ENCODE measurements around the gene TRAK1.
"Not testable (repeated sequence)": the region's sequence is repeated elsewhere in the genome, so short reads cannot be mapped to it uniquely, and the experiment has no call there.

The TRAK1 gene, protein sequence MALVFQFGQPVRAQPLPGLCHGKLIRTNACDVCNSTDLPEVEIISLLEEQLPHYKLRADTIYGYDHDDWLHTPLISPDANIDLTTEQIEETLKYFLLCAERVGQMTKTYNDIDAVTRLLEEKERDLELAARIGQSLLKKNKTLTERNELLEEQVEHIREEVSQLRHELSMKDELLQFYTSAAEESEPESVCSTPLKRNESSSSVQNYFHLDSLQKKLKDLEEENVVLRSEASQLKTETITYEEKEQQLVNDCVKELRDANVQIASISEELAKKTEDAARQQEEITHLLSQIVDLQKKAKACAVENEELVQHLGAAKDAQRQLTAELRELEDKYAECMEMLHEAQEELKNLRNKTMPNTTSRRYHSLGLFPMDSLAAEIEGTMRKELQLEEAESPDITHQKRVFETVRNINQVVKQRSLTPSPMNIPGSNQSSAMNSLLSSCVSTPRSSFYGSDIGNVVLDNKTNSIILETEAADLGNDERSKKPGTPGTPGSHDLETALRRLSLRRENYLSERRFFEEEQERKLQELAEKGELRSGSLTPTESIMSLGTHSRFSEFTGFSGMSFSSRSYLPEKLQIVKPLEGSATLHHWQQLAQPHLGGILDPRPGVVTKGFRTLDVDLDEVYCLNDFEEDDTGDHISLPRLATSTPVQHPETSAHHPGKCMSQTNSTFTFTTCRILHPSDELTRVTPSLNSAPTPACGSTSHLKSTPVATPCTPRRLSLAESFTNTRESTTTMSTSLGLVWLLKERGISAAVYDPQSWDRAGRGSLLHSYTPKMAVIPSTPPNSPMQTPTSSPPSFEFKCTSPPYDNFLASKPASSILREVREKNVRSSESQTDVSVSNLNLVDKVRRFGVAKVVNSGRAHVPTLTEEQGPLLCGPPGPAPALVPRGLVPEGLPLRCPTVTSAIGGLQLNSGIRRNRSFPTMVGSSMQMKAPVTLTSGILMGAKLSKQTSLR

GRCh38 chr3:42090973-42091731 is at the start of gene TRAK1:
TSS of gene TRAK1 (plus strand) at chr3:42091357. CDS start at chr3:42091470, 113 bp downstream.
- no peak for DNase-seq (ENCODE audit: low read depth in 2 of 2)

DNA sequence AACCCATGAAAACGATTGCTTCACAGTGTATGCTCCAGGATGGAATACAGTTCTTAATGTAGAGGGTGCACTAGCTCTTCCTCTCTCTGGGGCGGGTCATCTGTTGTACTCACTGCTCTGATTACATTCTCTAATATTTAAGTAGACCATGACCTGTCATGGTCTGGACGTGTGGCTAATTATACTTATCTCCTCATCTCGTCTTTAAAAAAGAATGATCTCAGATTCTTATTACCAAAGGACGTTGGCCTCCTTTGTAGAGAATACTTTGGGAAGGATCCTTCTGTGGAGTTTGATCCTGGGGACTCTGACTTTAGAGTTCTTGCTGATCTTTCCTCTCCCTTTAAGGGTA is 48.4 kb upstream of the TRAK1 start:
- no peak for DNase-seq (ENCODE audit: low read depth in 2 of 2)

DNA sequence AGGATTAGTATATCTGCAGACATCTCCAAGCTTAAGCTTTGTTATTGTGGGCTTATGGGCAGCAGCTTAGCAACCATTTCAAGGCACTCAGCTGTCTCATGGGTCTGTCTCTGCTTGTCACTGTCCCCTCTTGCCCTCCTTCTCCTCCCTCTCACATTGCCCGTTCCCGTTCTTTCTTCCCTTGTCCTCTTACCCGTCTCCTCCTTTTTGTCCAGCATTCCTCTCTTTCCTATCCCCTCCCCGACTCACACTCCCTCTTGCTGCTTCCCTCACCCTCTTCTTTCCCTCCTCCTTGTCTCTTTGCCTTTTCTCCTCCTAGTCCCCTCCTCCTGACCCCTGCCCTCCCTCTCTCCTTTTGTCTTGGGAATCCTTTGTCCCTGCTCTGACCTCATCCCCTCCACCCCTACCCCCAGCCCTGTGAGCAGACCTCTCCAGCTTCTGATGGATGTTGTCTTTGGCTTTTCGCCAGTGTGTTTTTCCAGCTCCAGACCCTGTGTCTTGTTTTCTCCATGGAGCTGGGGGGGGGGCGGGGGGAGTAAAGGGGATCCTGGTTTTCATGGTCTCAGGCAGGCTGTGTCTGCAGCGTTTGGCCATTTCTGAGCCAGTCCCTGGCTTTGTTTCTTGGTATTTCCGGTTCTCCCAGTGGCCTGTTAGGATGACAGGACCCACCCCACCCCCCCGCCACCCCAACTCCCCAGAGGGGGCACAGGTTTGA is 47.9 kb upstream of the TRAK1 start:
- DNase-seq (ENCODE audit: low read depth in 2 of 2), result no peak

DNA sequence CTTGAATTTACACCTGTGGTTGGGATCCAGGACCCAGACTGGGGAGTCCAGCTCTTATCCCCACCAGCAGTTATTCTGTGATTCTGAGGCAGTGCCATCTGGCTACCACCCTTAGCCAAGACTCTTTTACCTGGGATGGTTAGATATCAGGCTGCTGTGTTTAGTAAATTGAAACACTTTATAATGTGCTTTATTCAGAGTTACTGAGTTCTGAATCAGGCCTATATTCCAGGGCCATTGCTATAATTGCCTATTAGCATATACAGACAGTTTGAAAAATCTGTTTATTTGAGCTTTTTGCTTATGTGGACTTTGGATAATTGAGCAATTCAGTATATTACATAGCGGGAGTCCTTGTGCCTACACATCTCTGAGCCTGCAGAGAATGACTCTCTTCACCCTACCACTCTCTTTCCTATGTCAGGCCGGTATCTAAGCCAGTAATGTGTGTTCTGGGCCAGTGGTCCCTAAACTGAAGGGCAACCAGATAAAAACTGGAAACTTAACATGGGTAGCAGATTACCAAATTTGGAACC is 45.4 kb upstream of the TRAK1 start:
- DNase-seq (ENCODE audit: low read depth in 2 of 2), result no peak

GRCh38 chr3:42048526-42048925 is 42.6 kb upstream of the TRAK1 start:
- DNase-seq (ENCODE audit: low read depth in 2 of 2), result not testable (repeated sequence)

DNA sequence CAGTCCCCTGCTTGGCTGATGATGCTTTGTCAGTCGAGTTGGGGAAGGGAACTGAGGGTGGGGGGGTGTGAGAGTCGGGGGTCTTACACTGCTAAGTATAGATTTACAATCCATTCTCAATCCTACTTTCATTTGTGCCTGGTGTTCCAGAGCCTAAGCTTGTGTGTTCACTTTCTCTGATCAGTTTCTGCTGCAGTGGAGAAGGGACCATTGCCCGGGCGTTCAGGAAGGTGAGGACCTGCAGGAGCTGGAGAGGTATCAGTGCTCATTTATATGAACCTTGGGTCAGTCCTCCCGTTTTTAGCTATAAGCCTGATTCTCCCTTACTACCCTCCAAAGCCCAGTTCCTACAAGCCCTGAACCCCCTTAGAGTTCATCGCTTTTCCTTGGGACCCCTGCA is 41.0 kb upstream of the TRAK1 start:
- DNase-seq (ENCODE audit: low read depth in 2 of 2), result no peak

DNA sequence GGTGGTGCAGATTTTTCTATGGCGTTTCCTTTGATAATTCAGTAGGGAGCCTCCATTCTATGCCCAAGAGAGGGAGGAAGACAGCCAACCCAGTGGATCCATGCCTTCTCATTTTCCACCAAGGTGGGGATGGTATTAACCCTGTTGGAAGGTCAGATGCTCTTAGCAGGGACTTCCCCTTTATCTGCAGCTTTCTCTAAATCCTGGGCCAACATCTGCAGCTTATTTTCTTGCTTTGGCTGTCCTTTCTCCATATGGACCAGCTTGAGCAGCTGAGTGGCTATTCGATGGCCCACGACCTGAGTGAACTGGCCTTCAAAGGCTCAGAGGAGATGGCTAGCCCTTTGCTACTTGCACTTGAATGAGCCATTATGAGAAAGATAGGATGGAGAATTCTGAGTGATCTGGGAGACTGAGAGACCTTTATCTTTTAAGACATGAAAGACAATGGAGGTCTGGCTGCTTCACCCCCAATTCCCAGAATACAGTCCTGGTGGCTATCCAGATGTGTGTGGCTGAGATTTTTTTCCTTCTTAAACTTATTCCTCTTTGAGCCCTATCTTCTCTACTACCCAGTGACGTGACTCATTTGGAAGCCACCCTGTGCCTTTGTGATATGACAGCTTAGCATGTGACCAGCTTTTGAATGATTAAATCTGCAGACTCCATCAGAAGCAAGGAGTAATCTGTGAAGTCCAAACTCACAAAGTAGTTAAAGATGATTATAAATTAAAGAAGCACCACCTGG is 39.6 kb upstream of the TRAK1 start:
- no peak for DNase-seq (ENCODE audit: low read depth in 2 of 2)

DNA sequence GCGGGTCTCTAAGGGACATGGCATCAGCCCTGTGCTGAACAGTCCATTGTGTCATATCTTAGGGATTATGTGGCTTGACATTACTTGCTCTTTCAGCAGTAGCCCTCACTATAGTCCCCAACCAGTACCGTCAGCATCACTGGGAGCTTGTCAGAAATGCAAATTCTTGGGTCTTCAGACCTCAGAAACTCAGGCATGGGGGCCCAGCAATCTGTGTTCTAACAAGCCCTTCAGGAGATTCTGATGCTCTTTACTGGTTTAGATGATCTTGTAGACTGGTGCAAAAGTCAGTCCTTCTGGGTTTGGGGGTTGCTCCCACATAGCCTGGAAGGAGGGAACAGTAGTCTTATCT is 39.0 kb upstream of the TRAK1 start:
- no peak for DNase-seq (ENCODE audit: low read depth in 2 of 2)

- no peak for DNase-seq (ENCODE audit: low read depth in 2 of 2)
Measured at GRCh38 chr3:42052484-42053351, 38.4 kb upstream of the TRAK1 start.

DNA sequence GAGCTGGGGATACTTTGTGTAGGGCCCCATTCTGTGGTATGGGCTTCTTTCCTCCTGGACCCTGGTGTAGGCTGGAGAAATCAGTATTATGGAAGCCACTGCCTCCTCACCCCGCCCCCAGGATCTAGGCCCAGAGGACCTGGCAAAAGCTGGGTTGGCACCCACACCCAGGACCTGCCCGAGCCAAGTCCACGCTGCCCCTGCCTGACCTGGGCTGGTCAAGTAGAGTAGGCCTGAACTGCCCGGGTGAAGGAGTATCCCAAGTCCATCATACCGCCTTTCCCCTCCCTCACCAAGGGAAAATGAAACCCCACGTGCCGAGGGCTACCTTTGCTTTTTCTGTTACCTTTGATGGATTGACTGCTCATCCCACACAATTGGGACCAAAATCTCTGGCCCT is 37.7 kb upstream of the TRAK1 start:
- DNase-seq (ENCODE audit: low read depth in 2 of 2), result no peak

GRCh38 chr3:42055291-42055690 is 35.9 kb upstream of the TRAK1 start:
- DNase-seq (ENCODE audit: low read depth in 2 of 2), result no peak

DNA sequence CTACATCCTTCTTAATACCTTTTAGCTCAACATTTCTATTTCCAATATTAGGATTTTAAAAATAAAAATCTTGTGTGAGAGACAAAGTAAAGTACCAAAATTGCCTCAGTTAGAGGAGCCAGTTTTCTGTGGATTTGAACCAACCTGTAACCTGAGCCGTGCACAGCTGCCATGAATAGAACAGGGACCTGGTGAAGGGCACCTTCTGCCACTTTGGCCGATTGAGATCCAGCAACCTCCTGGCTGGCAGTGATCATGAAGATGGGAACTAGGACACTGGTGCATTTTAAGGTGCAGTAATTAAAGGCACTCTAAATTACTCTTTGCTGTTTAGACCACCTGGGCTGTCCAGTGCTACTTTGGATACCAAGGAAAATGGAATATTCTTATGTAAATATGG is 34.3 kb upstream of the TRAK1 start:
- DNase-seq (ENCODE audit: low read depth in 2 of 2), result no peak

- no peak for DNase-seq (ENCODE audit: low read depth in 2 of 2)
Measured at GRCh38 chr3:42057561-42058211, 33.5 kb upstream of the TRAK1 start.

DNA sequence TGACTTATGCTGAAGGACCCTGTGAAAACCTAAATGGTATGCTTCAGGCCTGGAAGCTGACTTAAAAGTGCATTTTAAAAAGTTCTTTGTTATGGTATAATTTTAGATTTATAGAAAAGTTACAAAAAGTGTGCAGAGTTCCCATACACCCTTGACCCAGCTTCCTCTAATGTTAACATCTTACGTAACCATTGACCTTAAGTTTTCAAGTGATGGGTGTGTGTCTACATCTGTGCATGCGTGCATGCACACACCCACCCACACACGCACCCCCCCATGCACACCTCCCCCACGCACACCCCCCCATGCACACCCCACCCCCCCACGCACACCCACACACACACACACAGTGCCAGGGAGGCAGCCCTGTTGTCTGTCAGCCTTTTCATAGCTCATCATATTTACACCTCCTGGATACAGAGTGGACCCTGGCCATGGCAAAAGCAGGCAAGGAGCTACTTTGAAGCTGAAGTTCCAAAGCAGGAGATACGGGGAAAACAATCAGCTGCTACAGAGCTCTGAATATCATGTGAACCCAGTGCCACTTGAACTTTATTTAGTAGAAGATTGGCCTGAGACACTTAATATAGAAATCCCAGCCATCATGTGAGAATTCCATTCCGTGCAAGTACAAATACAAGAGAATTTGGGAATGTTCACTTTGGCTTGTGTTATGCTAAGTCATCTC is 30.0 kb upstream of the TRAK1 start:
- no peak for DNase-seq (ENCODE audit: low read depth in 2 of 2)

DNA sequence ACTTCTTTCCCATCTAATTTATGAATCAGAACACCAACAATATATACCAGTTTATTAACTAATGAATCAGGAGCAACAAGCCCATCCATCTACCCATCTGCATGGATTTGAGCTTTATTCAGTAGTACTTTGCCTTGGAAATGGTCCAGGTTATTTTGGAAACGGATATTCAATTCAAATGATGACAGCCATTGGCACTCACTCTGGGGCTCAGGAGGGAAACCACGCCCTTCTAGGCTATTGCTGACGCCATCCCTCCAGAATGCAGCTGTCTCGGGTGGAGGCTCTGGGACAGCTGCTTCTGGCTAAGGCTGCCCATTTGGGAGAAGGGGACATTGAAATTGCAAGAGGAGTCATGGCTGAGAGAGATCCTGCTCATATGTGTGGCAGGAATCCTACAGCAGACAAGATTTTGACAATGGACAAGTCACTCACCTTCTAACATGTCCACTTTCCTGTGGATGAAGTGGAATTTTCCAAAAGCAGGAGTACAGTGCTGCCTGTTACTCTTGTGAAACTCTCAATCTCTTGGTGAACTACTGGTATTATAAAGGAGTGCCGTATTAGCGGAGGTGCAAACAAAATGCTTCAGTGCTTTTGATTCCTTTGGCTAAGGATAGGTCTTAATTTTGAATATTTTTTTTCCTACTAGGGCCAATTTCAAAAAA is 29.3 kb upstream of the TRAK1 start:
- DNase-seq (ENCODE audit: low read depth in 2 of 2), result no peak

DNA sequence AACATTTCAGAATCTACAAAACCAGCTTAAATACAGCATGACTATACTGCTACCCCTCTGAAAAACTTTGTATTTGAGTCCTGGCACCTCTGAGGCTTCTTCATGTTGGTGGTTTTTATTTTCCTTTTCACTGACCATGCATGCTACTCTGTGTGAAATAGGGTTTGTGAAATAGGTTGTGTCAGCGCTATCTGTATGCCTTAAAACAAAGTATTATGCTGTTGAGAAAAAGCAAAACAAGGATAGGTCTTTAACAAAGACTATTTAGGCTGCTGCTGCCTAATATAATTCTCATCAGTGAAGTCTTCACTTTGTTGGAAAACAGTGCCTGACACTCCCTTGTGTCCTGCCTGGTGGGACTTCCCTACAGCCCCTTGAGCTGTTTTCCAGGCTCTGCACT is 28.7 kb upstream of the TRAK1 start:
- no peak for DNase-seq (ENCODE audit: low read depth in 2 of 2)

- no peak for DNase-seq (ENCODE audit: low read depth in 2 of 2)
Measured at GRCh38 chr3:42063888-42064287, 27.3 kb upstream of the TRAK1 start.
